Keratinocyte (primary cell): ENCODE measurements around the gene ITPR1.

Source experiments
- EZH2 ChIP-seq: IDR thresholded peaks from one replicate; pipeline ENCODE4 v1.6.1; 2012; ENCODE audit warnings: inconsistent platforms, mild to moderate bottlenecking, low read length, moderate library complexity
- TF ChIP-seq, protein P1 (sequence below), 3 experiments: IDR thresholded peaks in 1 of 3; conservative IDR thresholded peaks in 1 of 3; optimal IDR thresholded peaks in 1 of 3; 2 replicates in 2 of 3; 3 replicates in 1 of 3; pipeline versions ENCODE3 to v1.5.1; 2011; ENCODE audit warnings: low read length in 3 of 3, mild to moderate bottlenecking in 3 of 3, moderate library complexity in 2 of 3, control low read depth in 1 of 3, inconsistent platforms in 1 of 3; ENCODE audit not compliant: insufficient read depth in 2 of 3; ENCODE audit errors: extremely low read depth in 1 of 3

DNA sequence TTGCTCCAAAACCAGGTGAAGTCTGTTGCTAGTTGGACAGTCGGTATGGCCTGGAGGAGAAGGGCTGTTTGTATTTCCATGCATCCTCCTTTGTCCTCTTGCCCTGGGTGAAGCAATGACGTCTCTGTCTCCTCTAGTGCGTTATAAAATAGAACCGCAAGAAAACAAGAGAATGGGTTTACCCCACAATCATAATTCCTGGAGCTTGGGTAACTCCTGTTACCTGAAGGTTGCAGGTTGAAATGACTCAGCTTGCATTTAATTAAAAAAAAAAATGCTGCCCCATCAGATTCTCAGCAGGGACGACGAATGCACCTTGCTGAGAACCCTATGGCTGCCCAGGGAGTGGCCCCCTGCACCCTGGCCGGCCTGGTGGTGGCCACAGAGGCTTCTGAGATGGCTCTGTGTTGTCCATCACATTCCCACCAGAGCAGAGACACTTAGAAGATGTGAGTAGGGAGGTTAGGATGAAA, 257.9 kb downstream of the ITPR1 start:
- TF ChIP-seq, protein P1, sequence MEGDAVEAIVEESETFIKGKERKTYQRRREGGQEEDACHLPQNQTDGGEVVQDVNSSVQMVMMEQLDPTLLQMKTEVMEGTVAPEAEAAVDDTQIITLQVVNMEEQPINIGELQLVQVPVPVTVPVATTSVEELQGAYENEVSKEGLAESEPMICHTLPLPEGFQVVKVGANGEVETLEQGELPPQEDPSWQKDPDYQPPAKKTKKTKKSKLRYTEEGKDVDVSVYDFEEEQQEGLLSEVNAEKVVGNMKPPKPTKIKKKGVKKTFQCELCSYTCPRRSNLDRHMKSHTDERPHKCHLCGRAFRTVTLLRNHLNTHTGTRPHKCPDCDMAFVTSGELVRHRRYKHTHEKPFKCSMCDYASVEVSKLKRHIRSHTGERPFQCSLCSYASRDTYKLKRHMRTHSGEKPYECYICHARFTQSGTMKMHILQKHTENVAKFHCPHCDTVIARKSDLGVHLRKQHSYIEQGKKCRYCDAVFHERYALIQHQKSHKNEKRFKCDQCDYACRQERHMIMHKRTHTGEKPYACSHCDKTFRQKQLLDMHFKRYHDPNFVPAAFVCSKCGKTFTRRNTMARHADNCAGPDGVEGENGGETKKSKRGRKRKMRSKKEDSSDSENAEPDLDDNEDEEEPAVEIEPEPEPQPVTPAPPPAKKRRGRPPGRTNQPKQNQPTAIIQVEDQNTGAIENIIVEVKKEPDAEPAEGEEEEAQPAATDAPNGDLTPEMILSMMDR (optimal IDR thresholded peaks at IDR 0.05 in 1 of 3, IDR thresholded peaks at IDR 0.05 in 1 of 3, conservative IDR thresholded peaks at IDR 0.05 in 1 of 3; ENCODE audit: extremely low read depth in 1 of 3, insufficient read depth in 2 of 3, low read length in 3 of 3): no peak
- no peak for TF ChIP-seq EZH2
